GM12878 (cell line): ENCODE data around the gene ADAMTS17. TPM values are rescaled to one million over a fixed set of nuclear protein-coding genes. Genes with fewer than 3 reads are reported as not detected.

Experiments used
- ATAC-seq: fragments of 200-7000 bp; cut with Tn5 transposase; 3 replicates; pipeline ENCODE4 v1.9.1; 2020; ENCODE audit warnings: mild to moderate bottlenecking, moderate library complexity
- BruUV-seq: library from RNA; stranded (reverse); fragments of 400-500 nt; replicated peaks from 2 replicates; lab custom pipeline; 2021; lab: Mats Ljungman, UMichigan
- CTCF ChIA-PET: fragments of 300-600 bp; sonication (Branson Sonifier 250); formaldehyde crosslinking; extraction: SDS; loops from one replicate; lab custom pipeline; 2021; ENCODE audit warnings: inconsistent platforms; lab: Yijun Ruan, JAX
- POLR2A ChIA-PET: fragments of 350-600 bp; formaldehyde crosslinking; extraction: SDS; loops from one replicate; lab custom pipeline; 2021; ENCODE audit warnings: inconsistent platforms; lab: Charles Lee
- RAD21 ChIA-PET: fragments of 300-600 bp; sonication (Branson Sonifier 250); formaldehyde crosslinking; loops from one replicate; lab custom pipeline; 2023; ENCODE audit warnings: antibody characterized with exemption; ENCODE audit not compliant: unreplicated experiment; lab: Charles Lee
- SMC1A ChIA-PET: fragments of 300-600 bp; sonication (Branson Sonifier 250); formaldehyde crosslinking; loops from one replicate; lab custom pipeline; 2023; ENCODE audit not compliant: unreplicated experiment, uncharacterized antibody; lab: Charles Lee
- DNase-seq: peaks from one replicate; pipeline ENCODE4 v3.0.0-alpha.2; 2011; ENCODE audit warnings: low read depth, low spot score
- FAIRE-seq: peaks from 3 replicates; lab custom pipeline; 2011; peaks lifted over from hg19 to GRCh38; lab: Jason Lieb, UNC
- H2AFZ ChIP-seq: 2 replicates; pipeline ENCODE4 v1.6.0; 2011; ENCODE audit warnings: low read depth, low read length, control low read depth; ENCODE audit not compliant: control insufficient read depth
- H3K27ac ChIP-seq: 2 replicates; pipeline ENCODE4 v1.5.1; 2011; ENCODE audit warnings: control low read depth; ENCODE audit not compliant: control insufficient read depth, insufficient read depth
- H3K27me3 ChIP-seq, 2 experiments: replicated peaks in 1 of 2; 2 replicates each; pipeline versions ENCODE4 v1.6.0 to v1.6.1; 2011; ENCODE audit warnings: low read length in 1 of 2; ENCODE audit not compliant: control insufficient read depth in 2 of 2, insufficient read depth in 2 of 2
- H3K36me3 ChIP-seq, 2 experiments: 2 replicates each; pipeline ENCODE4 v1.5.1; 2011; ENCODE audit warnings: low read length in 1 of 2; ENCODE audit not compliant: control insufficient read depth in 2 of 2, insufficient read depth in 2 of 2
- H3K4me1 ChIP-seq: 2 replicates; pipeline ENCODE4 v1.6.1; 2011; ENCODE audit warnings: mild to moderate bottlenecking, low read length, moderate library complexity, mixed read lengths; ENCODE audit not compliant: control insufficient read depth, insufficient read depth
- H3K4me2 ChIP-seq: 2 replicates; pipeline ENCODE4 v1.6.0; 2011; ENCODE audit warnings: control low read depth; ENCODE audit not compliant: control insufficient read depth, insufficient read depth
- H3K4me3 ChIP-seq: fragments of 200-600 bp; sonication (generic); 2 replicates; pipeline ENCODE4 v1.5.1; 2016
- H3K79me2 ChIP-seq: 2 replicates; pipeline ENCODE4 v1.6.0; 2011; ENCODE audit warnings: low read length; ENCODE audit not compliant: control insufficient read depth, insufficient read depth
- H3K9ac ChIP-seq: 2 replicates; pipeline ENCODE4 v1.8.0; 2011; ENCODE audit warnings: low read length, control low read depth, mixed read lengths; ENCODE audit not compliant: control insufficient read depth, insufficient read depth
- H3K9me3 ChIP-seq: replicated peaks from 3 replicates; pipeline ENCODE4 v1.5.1; 2011; ENCODE audit warnings: mild to moderate bottlenecking, low read length; ENCODE audit not compliant: control insufficient read depth, insufficient read depth
- H4K20me1 ChIP-seq: 2 replicates; pipeline ENCODE4 v1.6.0; 2011; ENCODE audit not compliant: control insufficient read depth, insufficient read depth
- MYB ChIP-seq: fragments of 150-350 bp; IDR thresholded peaks from 2 replicates; pipeline ENCODE4 v1.6.1; 2014; ENCODE audit warnings: mild to moderate bottlenecking, low read depth, low read length, borderline replicate concordance
- SMAD1 ChIP-seq: fragments of 450-650 bp; IDR thresholded peaks from 2 replicates; pipeline ENCODE4 v1.6.1; 2018; ENCODE audit warnings: mild to moderate bottlenecking, low read depth; ENCODE audit not compliant: partially characterized antibody
- ZNF384 ChIP-seq: IDR thresholded peaks from 2 replicates; pipeline ENCODE4 v1.6.1; 2012; ENCODE audit warnings: low read depth, mild to moderate bottlenecking, low read length, improper control_type of control experiment, borderline replicate concordance
- ZNF622 ChIP-seq: fragments of 450-650 bp; IDR thresholded peaks from 2 replicates; pipeline ENCODE4 v1.6.1; 2017; ENCODE audit warnings: mild to moderate bottlenecking, inconsistent platforms
- WGBS: methylation state at CpG from one replicate; pipeline ENCODE4 v1.1.6; 2016; ENCODE audit warnings: low lambda C conversion rate; ENCODE audit not compliant: insufficient replicate concordance, insufficient coverage; ENCODE audit errors: missing lambda C conversion rate; 5-methylcytosine and 5-hydroxymethylcytosine counted together
- in situ Hi-C: fragments of 300-500 bp; cut with MboI; formaldehyde crosslinking; loops from 9 replicates; pipeline ENCODE4 v1.14.3; 2018; ENCODE audit warnings: mixed read lengths
- intact Hi-C: fragments of 100-400 bp; cut with micrococcal nuclease; formaldehyde crosslinking; loops from one replicate; pipeline ENCODE4 v1.14.2; 2022; ENCODE audit not compliant: unreplicated experiment
- polyA plus RNA-seq, 11 experiments: library from polyadenylated mRNA; depleted of rRNA in 4 of 11; unstranded in 6 of 11; stranded (reverse) in 5 of 11; fragments of >200 nt; fragmentation: Nextera tagmentation in 4 of 11; fragmentation: Illumina TruSeq in 1 of 11; extraction: Ambion mirVana in 4 of 11; extraction: Trizol in 1 of 11; gene quantifications; 1 replicate in 1 of 11; 2 replicates in 10 of 11; pipeline versions ENCODE4 v1.2.1 to v1.2.3, GENCODE V29; 2011 to 2016; ENCODE audit warnings: inconsistent platforms in 2 of 11, missing spikeins in 2 of 11, low read depth in 1 of 11
- total RNA-seq, 4 experiments: library from RNA; depleted of rRNA in 3 of 4; stranded (reverse); fragments of >200 nt in 3 of 4; fragmentation: Illumina TruSeq in 1 of 4; extraction: Trizol in 1 of 4; gene quantifications; 2 replicates each; pipeline versions ENCODE4 v1.2.1 to v1.2.3, GENCODE V29; 2013 to 2021

The ADAMTS17 gene
- total and polyA plus RNA-seq, 10 of the 15 experiments (the other 5 are each of a cell fraction or from before 2014, with no cell fraction given): 0.04 to 0.50 (median 0.10) TPM; not detected in 4

- WGBS: 38% methylated on average over 11 of the region's 11 CpGs
- RAD21 ChIA-PET: no interaction called here
- H3K4me2 ChIP-seq: no peak overlapping the region
- no peak overlapping the region for H2AFZ ChIP-seq
- CTCF ChIA-PET: interaction anchor here (0.6 kb wide), 1 partner anchor 66 kb away, joined by 4 read pairs; no protein-coding TSS in a partner anchor
- H3K36me3 ChIP-seq: no peaks in the 10 kb centered on the region
- POLR2A ChIA-PET: no interaction called here
- BruUV-seq: no TSS peak
- no peak for DNase-seq
- H3K27me3 ChIP-seq: no peaks in the 10 kb centered on the region
- in situ Hi-C loops (no loop called here), intact Hi-C loops (no loop called here)
- no peak overlapping the region for H3K4me3 ChIP-seq
- TF ChIP-seq ZNF622 (no peak), MYB (no peak)
- SMC1A ChIA-PET: no interaction called here
- H3K9ac ChIP-seq: no peak overlapping the region
- no peak for ATAC-seq
- H3K27ac ChIP-seq: no peak overlapping the region
- no peak for FAIRE-seq
- no peaks in the 10 kb centered on the region for H3K4me1 ChIP-seq
- H3K9me3 ChIP-seq: no peaks in the 10 kb centered on the region; the same call in 1 of the 3 replicates
- no peaks in the 10 kb centered on the region for H4K20me1 ChIP-seq
- no peaks in the 10 kb centered on the region for H3K79me2 ChIP-seq
Observed at GRCh38 chr15:100245855-100246254, 95.9 kb downstream of the ADAMTS17 start.

- RAD21 ChIA-PET: no interaction called here
- Histone ChIP-seq H3K79me2 (no peaks in the 10 kb centered on the region), H3K36me3 (no peaks in the 10 kb centered on the region), H3K4me1 (no peaks in the 10 kb centered on the region), H2AFZ (no peak overlapping the region), H3K4me2 (no peak overlapping the region), H3K4me3 (no peak overlapping the region), H3K27me3 (no peaks in the 10 kb centered on the region), H3K9ac (no peak overlapping the region), H4K20me1 (no peaks in the 10 kb centered on the region)
- FAIRE-seq: no peak
- intact Hi-C loops: no loop called here
- SMC1A ChIA-PET: no interaction called here
- POLR2A ChIA-PET: no interaction called here
- ATAC-seq: no peak
- CTCF ChIA-PET: interaction anchor here (0.6 kb wide), 1 partner anchor 66 kb away, joined by 4 read pairs; no protein-coding TSS in a partner anchor
- 0% methylated on average over 2 of the region's 2 CpGs for WGBS
- DNase-seq: no peak
- TF ChIP-seq ZNF384 (no peak), SMAD1 (no peak)
- TF ChIP-seq, all 136 proteins: peak for 0
- no TSS peak for BruUV-seq
- H3K9me3 ChIP-seq: no peaks in the 10 kb centered on the region; the same call in 1 of the 3 replicates
- no peak overlapping the region for H3K27ac ChIP-seq
- in situ Hi-C loops: no loop called here
Observed at GRCh38 chr15:100245487-100245820, 96.3 kb downstream of the ADAMTS17 start.
